ENCODE data around the gene NOX5.
"Not testable (repeated sequence)": the region's sequence is repeated elsewhere in the genome, so short reads cannot be mapped to it uniquely, and the experiment has no call there.

The NOX5 gene

DNA sequence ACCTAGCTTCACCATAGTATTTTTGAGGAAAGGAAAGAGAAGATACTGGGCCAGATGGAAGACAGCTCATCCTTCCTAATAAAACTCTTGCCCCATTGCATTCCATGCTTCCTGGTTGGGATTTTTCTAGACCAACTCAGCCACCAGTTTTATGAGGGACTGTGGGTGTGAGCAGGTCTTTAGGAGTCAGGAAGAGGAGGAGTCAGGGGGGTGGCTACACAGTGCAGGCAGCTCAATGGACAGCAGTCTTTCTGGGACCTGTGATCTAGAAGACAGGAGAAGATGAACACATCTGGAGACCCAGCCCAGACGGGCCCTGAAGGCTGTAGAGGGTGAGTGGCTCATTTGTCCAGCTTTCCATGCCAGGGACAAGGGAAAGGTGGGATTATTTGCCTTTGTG is at the start of gene NOX5:
Gene NOX5 (plus strand): TSS at position 242 of the 400 bp plus-strand sequence. CDS start 41 bp downstream, at position 283.
- peak; percentile 64 for DNase-seq (ENCODE audit: low read depth)

DNA sequence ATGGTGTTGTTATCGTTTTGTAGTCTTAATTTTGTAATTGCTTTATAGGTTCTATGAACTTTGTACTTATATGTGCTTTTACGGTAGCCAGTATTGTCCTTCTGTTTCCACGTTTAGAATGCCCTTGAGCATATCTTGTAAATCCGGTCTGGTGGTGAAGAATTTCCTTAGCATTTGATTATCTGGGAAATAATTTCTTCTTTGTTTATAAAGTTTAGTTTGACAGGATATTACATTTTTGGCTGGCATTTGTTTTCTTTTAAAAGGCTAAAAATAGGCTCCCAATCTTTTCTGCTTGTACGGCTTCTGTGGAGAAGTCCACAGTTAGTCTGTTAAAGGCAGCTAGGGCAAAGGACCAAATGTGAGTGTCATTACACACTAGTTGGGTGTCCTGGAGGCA is 47.5 kb upstream of the NOX5 start:
- no peak for DNase-seq (ENCODE audit: low read depth)

DNA sequence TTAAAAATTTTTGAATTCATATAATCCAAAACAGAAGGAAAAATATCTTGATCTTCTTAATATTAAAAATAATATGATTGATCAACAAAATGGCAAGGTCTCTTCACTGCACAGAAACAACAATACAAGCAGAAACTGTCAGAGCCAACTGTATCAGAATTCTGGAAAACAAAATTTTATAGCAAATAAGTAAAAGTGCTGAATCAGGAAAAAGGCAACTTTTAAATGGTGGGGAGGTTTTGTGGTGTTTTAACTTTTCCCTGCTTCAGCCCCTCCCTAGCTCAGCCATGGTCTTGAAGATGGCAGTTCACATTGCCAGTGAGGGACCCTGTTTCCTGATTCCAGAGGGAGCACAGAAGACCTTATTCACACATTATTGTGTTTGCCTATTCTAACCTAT is 46.5 kb upstream of the NOX5 start:
- no peak for DNase-seq (ENCODE audit: low read depth)

GRCh38 chr15:68969298-68969697 is 45.2 kb upstream of the NOX5 start:
- no peak for DNase-seq (ENCODE audit: low read depth)

- no peak for DNase-seq (ENCODE audit: low read depth)
Measured at GRCh38 chr15:68972201-68973065, 42.1 kb upstream of the NOX5 start.

DNA sequence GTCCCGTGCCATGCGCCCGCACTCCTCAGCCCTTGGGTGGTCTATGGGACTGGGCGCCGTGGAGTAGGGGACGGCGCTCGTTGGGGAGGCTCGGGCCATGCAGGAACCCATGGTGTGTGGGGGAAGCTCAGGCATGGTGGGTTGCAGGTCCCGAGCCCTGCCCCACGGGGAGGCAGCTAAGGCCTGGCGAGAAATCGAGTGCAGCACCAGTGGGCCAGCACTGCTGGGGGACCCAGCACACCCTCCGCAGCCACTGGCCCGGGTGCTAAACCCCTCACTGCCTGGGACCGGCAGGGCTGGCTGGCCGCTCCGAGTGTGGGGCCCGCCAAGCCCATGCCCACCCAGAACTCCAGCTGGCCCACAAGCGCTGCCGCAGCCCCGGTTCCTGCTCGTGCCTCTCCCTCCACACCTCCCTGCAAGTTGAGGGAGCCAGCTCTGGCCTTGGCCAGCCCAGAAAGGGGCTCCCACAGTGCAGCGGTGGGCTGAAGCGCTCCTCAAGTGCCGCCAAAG is 38.8 kb upstream of the NOX5 start:
- DNase-seq (ENCODE audit: low read depth), result not testable (repeated sequence)

DNA sequence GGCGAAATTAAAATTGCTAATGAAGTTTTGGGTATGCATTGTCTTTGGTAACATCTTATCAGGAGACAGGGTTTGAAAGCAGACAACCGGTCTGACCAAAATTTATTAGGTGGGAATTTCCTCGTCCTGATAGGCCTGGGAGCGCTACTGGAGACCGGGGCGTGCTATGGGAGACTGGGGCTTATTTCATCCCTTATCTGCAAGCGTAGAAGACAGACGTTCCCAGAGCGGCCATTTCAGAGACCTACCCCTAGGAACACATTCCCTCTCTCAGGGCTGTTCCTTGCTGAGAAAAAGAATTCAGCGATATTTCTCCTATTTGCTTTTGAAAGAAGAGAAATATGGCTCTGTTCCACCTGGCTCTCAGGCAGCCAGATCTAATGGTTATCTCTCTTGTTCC is 37.1 kb upstream of the NOX5 start:
- not testable (repeated sequence) for DNase-seq (ENCODE audit: low read depth)

DNA sequence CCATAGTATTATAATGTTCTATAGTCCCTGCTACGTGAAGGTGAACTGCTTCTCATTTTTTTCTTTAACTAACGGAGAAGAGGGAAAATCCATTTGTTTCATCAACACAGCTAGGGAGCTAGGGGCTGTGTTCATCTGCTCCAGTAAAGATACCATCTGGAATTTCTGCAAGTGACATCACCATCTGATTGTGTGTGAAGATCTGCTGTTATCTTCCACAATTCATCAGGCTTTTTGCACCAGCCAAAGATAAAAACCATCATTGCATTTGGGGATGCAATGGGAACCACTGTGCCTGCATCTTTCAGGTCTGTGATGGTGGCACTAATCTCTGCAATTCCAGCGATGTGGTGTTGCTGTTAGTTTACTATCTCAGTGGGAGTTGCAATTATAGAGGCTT is 35.5 kb upstream of the NOX5 start:
- no peak for DNase-seq (ENCODE audit: low read depth)

GRCh38 chr15:68979816-68980215 is 34.7 kb upstream of the NOX5 start:
- peak; percentile 40 for DNase-seq (ENCODE audit: low read depth)

DNA sequence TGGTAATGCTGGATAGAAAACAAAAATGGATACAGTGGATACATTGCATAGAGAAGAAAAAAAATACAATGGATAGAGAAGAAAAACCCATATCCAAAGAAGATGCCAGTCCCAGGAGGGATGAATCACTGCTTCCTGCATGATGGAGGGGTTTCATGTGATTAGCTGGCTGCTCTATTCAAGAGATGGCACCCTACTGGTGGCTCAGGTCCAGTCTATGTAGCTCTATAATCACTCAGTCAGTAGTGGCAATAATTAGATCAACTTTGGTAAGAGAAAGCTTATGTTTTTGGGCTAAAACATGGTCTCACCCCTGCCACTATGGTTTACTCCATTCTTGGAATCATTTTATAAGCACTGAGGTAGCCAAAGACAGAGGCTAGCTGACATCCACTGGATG is 33.7 kb upstream of the NOX5 start:
- DNase-seq (ENCODE audit: low read depth), result no peak

DNA sequence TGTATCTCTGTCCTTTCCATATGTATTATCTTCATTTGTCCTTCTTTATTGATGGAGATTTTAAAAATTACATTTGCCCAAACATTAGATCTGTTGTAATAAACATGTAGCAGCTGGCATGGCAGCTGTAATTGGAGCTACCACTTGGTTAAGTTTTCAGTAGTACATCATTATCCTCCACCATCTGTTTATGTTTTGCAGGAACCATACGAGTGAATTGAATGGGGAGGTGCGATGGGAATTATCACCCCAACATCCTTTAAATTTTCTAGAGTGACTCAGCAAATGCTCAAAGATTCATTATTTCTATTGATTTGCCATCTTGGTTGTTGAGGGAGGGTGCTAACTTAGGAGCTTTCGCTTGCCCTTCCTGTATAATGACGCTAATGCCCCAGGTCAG is 32.6 kb upstream of the NOX5 start:
- no peak for DNase-seq (ENCODE audit: low read depth)

DNA sequence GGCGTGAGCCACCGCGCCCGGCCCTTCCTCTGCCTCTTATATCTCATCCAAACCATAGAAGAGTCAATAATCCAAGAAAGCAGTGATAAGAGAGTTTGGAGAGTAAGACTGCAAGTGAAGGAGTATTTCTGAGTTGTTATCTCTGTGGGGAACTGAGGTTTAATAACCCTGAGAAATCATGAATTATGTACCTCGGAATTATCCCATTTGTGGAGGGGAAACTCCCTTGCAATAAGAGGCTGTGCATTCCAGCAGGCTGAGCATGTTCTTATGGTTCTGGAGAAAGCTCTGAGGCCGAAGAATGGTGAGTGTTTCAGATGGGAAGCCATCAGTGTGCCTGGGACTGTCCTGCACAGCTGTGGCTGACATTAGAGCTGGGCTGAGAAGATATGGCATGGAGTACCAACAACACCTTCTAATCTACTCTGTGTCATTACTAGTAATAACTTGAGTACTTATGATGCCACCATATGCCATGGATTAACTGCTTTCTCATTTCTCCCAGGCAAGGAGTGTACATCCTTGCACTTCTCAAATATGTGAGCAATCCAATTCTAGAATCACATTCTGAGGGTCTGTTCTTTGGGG is 31.4 kb upstream of the NOX5 start:
- peak; percentile 98 for DNase-seq (ENCODE audit: low read depth)

DNA sequence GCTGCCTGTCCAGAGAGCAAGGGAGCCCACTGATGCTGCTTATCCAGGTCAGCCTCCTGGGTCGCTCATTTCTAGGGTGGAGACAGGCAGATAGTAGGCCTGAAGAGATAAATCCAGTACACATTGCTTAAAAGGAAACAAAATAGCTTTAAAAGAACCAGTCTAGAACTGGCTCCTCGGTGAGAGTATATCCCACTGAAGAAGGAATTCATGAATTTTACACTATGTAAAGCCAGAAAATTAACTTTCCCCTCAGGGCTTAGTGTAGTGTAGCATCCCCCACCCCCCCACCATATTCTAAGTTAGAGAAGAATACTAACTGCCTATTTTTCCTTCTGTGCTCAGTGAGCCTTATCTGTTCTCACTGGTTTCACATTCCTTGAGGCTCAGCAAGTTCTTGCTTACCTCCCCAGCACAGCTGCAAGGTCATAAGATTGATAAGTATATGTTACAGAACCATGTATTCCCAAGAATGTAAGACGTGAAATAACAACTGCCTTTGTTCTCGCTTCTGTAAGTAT is 30.5 kb upstream of the NOX5 start:
- DNase-seq (ENCODE audit: low read depth), result peak; percentile 98

GRCh38 chr15:68984586-68984985 is 29.9 kb upstream of the NOX5 start:
- DNase-seq (ENCODE audit: low read depth), result peak; percentile 72

GRCh38 chr15:68985361-68985891 is 29.1 kb upstream of the NOX5 start:
- DNase-seq (ENCODE audit: low read depth), result no peak

GRCh38 chr15:68986322-68986721 is 28.2 kb upstream of the NOX5 start:
- DNase-seq (ENCODE audit: low read depth), result no peak

DNA sequence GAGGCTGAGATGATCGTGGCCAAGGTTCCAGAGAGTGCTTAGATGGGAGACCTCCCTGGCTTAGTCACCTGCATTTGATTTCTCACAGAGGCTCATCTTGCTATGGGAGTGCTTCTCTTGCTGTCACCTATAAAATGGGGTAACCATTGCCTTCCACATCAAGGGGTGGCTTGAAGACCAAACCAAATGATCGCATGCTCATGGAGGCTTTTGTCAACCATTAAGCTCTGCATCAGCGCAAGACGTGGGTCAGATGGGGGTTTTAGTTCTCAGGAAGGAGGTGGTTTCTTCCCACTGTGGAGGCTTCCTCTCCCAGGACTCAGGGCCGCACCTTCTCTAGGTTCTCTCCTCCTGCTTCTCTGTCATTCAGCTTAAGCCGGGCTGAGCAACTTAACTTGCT is 27.4 kb upstream of the NOX5 start:
- DNase-seq (ENCODE audit: low read depth), result no peak

DNA sequence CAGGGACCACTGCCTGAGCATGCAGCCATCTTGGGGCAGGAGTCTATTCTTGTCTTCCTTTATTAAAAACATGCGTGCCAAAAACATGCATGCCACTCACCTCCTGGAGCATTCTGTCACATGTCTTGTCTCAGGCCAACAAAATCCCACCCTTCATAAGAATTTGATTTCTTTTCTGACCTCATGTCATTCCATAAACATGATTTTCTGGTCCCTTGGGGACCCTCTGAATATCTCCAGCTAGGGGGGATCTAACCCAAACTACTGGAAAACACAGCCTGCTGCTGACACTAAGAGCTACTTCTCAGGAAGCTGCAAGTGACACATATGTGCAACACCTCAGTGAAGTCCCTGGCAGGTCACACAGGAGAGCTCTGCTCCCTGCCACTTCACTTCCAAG is 26.8 kb upstream of the NOX5 start:
- no peak for DNase-seq (ENCODE audit: low read depth)

- no peak for DNase-seq (ENCODE audit: low read depth)
Measured at GRCh38 chr15:68989541-68990230, 24.8 kb upstream of the NOX5 start.

DNA sequence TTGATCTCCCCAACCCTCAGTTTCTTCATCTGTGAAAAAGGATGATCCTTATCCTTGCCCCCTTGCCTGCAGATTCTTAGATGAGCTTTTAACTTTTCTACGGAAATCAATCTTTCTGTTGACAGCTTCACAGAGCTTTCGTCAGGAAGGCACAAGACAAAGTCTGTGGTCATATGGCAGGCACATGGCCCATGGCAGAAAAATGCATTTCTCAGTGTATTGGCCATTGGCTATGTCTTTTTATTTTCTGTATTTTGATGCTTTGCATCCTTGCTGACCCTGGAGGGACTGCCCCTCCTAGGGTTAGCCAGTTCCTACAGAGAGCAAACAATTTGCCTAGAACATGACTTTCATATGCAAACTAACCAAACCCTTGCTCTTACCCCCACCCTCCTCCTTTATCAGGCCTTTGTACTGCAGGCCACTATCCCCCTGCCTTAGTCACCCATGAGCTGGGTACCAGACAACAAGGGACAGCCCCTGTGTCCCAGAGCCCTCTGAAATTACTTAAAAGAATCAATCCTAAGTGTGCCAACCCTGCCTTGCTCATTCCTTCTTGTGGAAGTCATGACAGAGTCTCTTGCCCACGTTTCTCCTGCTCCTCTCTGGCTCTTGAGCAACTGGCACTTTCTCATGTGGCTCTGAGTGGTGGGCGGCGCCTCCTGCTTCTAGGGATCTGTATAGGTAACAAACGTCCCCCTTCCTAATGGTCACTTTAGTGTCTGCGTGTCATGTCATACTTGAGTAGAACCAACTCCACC is 24.1 kb upstream of the NOX5 start:
- peak; percentile 42 for DNase-seq (ENCODE audit: low read depth)

DNA sequence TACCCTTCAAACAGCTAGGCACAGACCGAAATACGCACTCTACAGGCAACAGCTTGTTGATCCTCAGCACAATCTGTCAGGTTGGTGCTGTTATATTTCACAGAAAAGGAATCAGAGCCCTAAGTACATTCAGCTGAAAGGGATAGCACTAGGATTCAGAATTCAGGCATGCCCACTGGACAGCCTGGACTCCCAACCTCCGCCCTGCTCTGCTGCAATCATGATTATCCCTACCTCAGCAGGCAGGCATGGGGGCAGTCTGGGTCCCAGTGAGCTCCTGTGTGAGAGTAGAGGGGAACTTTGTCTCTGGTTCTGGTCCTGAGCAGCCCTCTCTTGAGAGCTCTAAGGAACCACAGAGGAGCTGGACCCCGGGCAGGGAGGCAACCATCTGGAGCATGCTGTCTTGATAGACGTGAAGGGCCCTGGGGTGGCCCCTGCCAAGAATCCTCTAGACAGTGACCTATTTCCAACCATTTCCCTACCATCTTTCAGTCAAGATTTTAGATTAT is 23.4 kb upstream of the NOX5 start:
- DNase-seq (ENCODE audit: low read depth), result peak; percentile 68

Measured in amniotic epithelial cell (primary cell).